Mesothelial cell of epicardium (in vitro differentiated cells): ENCODE data around the gene PAN2. TPM values are rescaled to one million over a fixed set of nuclear protein-coding genes. Genes with fewer than 3 reads are reported as not detected.

Experiments
- DNase-seq, 2 experiments: peaks; one replicate each; pipeline ENCODE4 v3.0.0; 2021; ENCODE audit warnings: low spot score in 2 of 2; ENCODE audit not compliant: unreplicated experiment in 2 of 2
- H3K27ac Mint-ChIP-seq: 2 replicates; pipeline ENCODE4 v1.8.0; 2021; ENCODE audit warnings: mixed read lengths
- H3K27me3 Mint-ChIP-seq: 2 replicates; pipeline ENCODE4 v1.8.0; 2021; ENCODE audit warnings: low read depth, mixed read lengths
- H3K36me3 Mint-ChIP-seq: 2 replicates; pipeline ENCODE4 v1.8.0; 2021; ENCODE audit warnings: mixed read lengths
- H3K4me1 Mint-ChIP-seq: 2 replicates; pipeline ENCODE4 v1.8.0; 2021; ENCODE audit warnings: mixed read lengths
- H3K4me3 Mint-ChIP-seq: 2 replicates; pipeline ENCODE4 v1.8.0; 2021; ENCODE audit warnings: mild to moderate bottlenecking, moderate library complexity, mixed read lengths
- H3K9me3 Mint-ChIP-seq: 2 replicates; pipeline ENCODE4 v1.8.0; 2021; ENCODE audit warnings: mixed read lengths
- total RNA-seq: library from RNA; stranded (reverse); gene quantifications from 3 replicates; pipeline ENCODE4 v1.2.1, GENCODE V29; 2021
- TF ChIP-seq, protein P1 (sequence below): fragments of 200-600 bp; sonication (generic); IDR thresholded peaks from one replicate; pipeline ENCODE4 v1.5.0; 2021; ENCODE audit warnings: antibody characterized with exemption; ENCODE audit not compliant: unreplicated experiment

The PAN2 gene
- total RNA-seq, 1 donor from 2014 or later, result 66.4 TPM

DNA sequence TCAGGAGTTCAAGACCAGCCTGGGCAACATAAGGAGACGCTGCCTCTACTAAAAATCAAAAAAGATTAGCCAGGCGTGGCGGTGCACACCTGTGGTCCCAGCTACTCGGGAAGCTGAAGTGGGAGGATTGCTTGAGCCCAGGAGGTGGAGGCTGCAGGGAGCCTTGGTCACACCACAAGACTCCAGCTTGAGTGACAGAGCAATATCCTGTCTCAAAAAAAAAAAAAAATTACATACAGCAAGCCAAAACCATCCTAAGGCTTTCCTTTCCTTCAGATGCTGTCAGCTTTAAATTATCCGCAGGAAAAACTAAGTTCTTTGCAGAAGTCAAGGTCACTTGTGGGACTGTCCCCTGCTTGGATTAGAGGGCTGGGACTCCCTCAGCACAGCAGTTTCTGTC, 35.0 kb downstream of the PAN2 start:
- H3K27ac Mint-ChIP-seq, result peak overlapping the region; percentile 92
- peak overlapping the region; percentile 93 for H3K4me3 Mint-ChIP-seq
- DNase-seq, result no peak
- H3K4me1 Mint-ChIP-seq, result peaks cover 25% of the 10 kb centered on the region
- TF ChIP-seq, protein P1, sequence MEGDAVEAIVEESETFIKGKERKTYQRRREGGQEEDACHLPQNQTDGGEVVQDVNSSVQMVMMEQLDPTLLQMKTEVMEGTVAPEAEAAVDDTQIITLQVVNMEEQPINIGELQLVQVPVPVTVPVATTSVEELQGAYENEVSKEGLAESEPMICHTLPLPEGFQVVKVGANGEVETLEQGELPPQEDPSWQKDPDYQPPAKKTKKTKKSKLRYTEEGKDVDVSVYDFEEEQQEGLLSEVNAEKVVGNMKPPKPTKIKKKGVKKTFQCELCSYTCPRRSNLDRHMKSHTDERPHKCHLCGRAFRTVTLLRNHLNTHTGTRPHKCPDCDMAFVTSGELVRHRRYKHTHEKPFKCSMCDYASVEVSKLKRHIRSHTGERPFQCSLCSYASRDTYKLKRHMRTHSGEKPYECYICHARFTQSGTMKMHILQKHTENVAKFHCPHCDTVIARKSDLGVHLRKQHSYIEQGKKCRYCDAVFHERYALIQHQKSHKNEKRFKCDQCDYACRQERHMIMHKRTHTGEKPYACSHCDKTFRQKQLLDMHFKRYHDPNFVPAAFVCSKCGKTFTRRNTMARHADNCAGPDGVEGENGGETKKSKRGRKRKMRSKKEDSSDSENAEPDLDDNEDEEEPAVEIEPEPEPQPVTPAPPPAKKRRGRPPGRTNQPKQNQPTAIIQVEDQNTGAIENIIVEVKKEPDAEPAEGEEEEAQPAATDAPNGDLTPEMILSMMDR, result no peak
- peaks cover 1% of the 10 kb centered on the region for H3K36me3 Mint-ChIP-seq
- H3K27me3 Mint-ChIP-seq, result no peaks in the 10 kb centered on the region
- no peaks in the 10 kb centered on the region for H3K9me3 Mint-ChIP-seq

DNA sequence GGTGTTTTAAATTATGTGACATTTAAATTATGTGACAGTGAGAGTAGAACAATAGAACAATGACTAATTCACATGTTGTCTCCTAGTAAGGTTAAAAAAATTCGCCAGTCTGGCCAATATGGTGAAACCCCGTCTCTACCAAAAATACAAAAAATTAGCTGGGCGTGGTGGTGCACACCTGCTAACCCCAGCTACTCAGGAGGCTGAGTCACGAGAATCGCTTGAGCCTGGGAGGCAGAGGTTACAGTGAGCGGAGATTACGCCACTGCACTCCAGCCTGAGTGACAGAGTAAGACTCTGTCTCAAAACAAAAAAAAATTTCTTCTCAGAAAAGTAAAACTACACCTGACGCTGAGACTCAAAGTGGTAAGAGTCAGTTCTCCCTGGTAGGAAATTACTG, 36.4 kb downstream of the PAN2 start:
- Mint-ChIP-seq H3K4me3 (no peak overlapping the region), H3K4me1 (peaks cover 27% of the 10 kb centered on the region), H3K27ac (peak overlapping the region; percentile 34)

DNA sequence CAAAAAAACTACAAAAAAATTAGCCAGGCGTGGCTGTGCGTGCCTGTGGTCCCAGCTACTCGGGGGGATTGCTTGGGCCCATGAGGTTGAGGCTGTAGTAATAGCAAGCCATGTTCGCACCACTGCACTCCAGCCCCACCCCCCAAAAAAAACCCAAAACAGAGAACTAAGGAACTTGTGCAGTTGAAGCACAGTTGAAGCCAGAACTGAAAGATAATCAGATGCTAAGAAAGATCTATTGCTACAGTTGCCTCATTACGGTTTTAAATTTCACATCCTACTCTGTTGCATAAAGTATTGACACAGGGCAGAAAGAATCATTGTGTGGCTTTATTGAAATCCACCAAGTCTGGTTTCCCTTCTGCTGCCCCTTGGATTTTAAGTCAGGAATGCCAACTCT, 37.5 kb downstream of the PAN2 start:
- Mint-ChIP-seq H3K9me3 (no peaks in the 10 kb centered on the region), H3K27me3 (no peaks in the 10 kb centered on the region), H3K27ac (no peak overlapping the region), H3K4me3 (no peak overlapping the region), H3K4me1 (peaks cover 23% of the 10 kb centered on the region), H3K36me3 (peaks cover 4% of the 10 kb centered on the region)
- DNase-seq, result no peak
- TF ChIP-seq, protein P1, result no peak

More for the DNA sequence above, 36.4 kb downstream of the PAN2 start:
- Mint-ChIP-seq H3K27me3 (no peaks in the 10 kb centered on the region), H3K9me3 (no peaks in the 10 kb centered on the region), H3K36me3 (peaks cover 4% of the 10 kb centered on the region)
- TF ChIP-seq, protein P1, result no peak
- no peak for DNase-seq

DNA sequence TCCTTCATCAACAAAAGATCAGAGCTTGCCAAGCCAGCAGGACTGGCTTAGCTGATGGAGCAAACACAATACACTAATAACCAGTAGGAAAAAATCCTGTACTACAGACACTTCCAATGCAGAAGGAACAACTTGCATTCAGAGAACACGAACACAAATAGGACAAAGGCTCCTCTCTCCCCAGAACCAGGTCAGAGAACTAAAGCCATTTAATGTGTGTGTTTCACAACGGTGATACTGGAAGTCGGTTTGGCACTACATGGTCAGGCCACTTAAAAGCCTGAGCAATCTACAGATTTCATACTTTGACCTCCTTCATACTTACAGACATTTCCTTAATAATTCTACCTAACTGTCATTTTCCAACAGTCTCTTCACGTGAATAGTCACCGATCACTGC, 40.0 kb downstream of the PAN2 start:
- peak overlapping the region; percentile 39 for H3K27ac Mint-ChIP-seq
- DNase-seq, result no peak
- no peak overlapping the region for H3K4me3 Mint-ChIP-seq
- peaks cover 6% of the 10 kb centered on the region for H3K36me3 Mint-ChIP-seq
- H3K27me3 Mint-ChIP-seq, result no peaks in the 10 kb centered on the region
- peaks cover 9% of the 10 kb centered on the region for H3K4me1 Mint-ChIP-seq
- no peaks in the 10 kb centered on the region for H3K9me3 Mint-ChIP-seq
- TF ChIP-seq, protein P1, result no peak

DNA sequence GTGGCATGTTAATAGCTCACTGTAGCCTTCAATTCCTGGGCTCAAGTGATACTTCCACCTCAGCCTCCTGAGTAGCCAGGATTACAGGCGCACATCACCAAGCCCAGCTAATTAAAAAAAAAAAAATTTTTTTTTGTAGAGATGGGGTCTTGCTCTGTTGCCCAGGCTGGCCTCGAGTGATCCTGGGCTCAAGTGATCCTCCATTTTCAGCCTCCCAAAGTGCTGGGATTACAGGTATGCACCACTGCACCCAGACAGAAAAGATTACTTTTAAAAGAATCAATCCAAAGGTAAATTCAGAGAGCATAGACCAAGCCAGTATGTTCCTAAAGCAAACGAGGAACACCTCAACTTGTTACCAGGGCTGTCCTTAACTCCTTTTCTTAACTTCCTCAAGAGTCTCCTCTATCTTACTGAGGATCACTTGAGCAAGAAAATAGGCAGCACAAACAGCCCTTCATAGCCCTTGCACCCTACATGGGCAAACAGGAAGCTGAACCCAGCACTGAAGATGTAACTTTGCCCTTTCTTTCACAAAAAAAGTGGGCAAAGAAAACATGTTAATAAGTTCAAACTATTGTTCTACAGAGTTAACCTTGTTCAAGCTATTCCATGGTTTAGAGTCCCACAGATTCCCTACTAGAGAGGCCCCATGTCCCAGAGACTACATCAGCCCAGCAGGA, 45.0 kb downstream of the PAN2 start:
- Mint-ChIP-seq H3K36me3 (peaks cover 12% of the 10 kb centered on the region), H3K4me1 (peaks cover 1% of the 10 kb centered on the region), H3K9me3 (no peaks in the 10 kb centered on the region), H3K27me3 (no peaks in the 10 kb centered on the region), H3K4me3 (no peak overlapping the region), H3K27ac (no peak overlapping the region)
- TF ChIP-seq, protein P1, result no peak
- DNase-seq, result no peak
